Measurements from ENCODE around the gene ARFGAP3.

GRCh38 chr22:42752230-42752746, 104.8 kb downstream of the ARFGAP3 start:
- TF ChIP-seq EZH2phosphoT487 (IDR thresholded peaks at IDR 0.05; ENCODE audit: borderline replicate concordance) (no peak), CTCF (conservative IDR thresholded peaks at IDR 0.05; ENCODE audit: low read length) (no peak)

Measured in Loucy (cell line).